Measurements from ENCODE around the gene SUMO3.

DNA sequence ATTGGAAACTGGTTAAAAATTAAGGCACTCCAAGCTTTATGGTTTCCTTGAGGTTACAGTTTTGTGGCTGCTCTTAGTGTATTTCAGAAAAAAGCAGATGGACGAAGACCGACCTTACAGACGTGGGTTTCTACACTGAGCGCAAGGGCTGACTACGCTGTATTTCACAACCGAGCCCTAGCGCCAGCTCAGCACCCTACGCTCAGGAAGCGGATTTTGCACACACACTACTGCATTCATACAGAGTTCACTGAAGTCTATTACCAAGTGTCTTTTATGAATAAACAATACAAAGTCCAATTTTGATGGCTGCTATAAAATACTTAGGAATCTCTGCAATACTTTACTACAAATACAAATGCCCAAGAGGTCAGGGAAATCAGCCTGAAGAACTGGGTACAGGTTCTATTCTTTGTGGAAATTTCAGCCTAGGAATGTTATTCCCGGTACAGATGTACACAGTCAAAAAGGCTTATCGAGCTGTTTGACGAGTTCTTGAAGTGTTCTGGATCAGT lies 31.8 kb upstream of the SUMO3 start:
- no peak for TF ChIP-seq ZFX (CRISPR knock-in tag; IDR thresholded peaks at IDR 0.05; ENCODE audit: low read depth)
- no peak for TF ChIP-seq SMAD1 (CRISPR knock-in tag; IDR thresholded peaks at IDR 0.05; ENCODE audit: borderline replicate concordance, low read depth)
- TF ChIP-seq ZNF577 (CRISPR knock-in tag; IDR thresholded peaks at IDR 0.05; ENCODE audit: borderline replicate concordance, low read depth) = no peak
- TF ChIP-seq ZNF772 (CRISPR knock-in tag; IDR thresholded peaks at IDR 0.05) = no peak
- TF ChIP-seq NCOR1 (IDR thresholded peaks at IDR 0.05; ENCODE audit: borderline replicate concordance, low read length) = no peak
- TF ChIP-seq, protein P1, sequence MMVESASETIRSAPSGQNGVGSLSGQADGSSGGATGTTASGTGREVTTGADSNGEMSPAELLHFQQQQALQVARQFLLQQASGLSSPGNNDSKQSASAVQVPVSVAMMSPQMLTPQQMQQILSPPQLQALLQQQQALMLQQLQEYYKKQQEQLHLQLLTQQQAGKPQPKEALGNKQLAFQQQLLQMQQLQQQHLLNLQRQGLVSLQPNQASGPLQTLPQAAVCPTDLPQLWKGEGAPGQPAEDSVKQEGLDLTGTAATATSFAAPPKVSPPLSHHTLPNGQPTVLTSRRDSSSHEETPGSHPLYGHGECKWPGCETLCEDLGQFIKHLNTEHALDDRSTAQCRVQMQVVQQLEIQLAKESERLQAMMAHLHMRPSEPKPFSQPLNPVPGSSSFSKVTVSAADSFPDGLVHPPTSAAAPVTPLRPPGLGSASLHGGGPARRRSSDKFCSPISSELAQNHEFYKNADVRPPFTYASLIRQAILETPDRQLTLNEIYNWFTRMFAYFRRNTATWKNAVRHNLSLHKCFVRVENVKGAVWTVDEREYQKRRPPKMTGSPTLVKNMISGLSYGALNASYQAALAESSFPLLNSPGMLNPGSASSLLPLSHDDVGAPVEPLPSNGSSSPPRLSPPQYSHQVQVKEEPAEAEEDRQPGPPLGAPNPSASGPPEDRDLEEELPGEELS (CRISPR knock-in tag; IDR thresholded peaks at IDR 0.05) = no peak
- TF ChIP-seq DPF2 (CRISPR knock-in tag; IDR thresholded peaks at IDR 0.05; ENCODE audit: borderline replicate concordance, low read depth) = no peak
- no peak for TF ChIP-seq ZNF557 (CRISPR knock-in tag; IDR thresholded peaks at IDR 0.05)
- no peak for TF ChIP-seq SPEN (CRISPR knock-in tag; IDR thresholded peaks at IDR 0.05; ENCODE audit: low read depth)
- no peak for TF ChIP-seq HNF4A (CRISPR knock-in tag; IDR thresholded peaks at IDR 0.05)
- TF ChIP-seq NFE2L2 (IDR thresholded peaks at IDR 0.05; ENCODE audit: low read length) = no peak
- no peak for TF ChIP-seq ZNF616 (CRISPR knock-in tag; IDR thresholded peaks at IDR 0.05; ENCODE audit: low read depth)
- TF ChIP-seq ZZZ3 (CRISPR knock-in tag; IDR thresholded peaks at IDR 0.05; ENCODE audit: borderline replicate concordance) = no peak
- no peak for TF ChIP-seq EZH2 (conservative IDR thresholded peaks at IDR 0.05; ENCODE audit: low read depth, low read length)
